DOHH2 (cell line): ENCODE measurements around the gene OR1J4.

Source experiments
- H3F3A ChIP-seq: fragments of 200-600 bp; sonication (generic), shearing (Covaris generic); 2 replicates; pipeline ENCODE4 v1.6.0; 2016; ENCODE audit warnings: antibody characterized with exemption, mild to moderate bottlenecking; ENCODE audit not compliant: control insufficient read depth, insufficient read depth
- H3K27ac ChIP-seq: fragments of 200-600 bp; sonication (generic); 2 replicates; pipeline ENCODE4 v1.5.1; 2014; ENCODE audit warnings: low read depth, mild to moderate bottlenecking, low read length, moderate library complexity
- H3K27me3 ChIP-seq: fragments of 200-600 bp; sonication (generic); 2 replicates; pipeline ENCODE4 v1.6.1; 2014; ENCODE audit warnings: mild to moderate bottlenecking, low read length, mixed read lengths; ENCODE audit not compliant: control insufficient read depth
- H3K36me3 ChIP-seq: fragments of 200-600 bp; sonication (generic); 2 replicates; pipeline ENCODE4 v1.6.1; 2014; ENCODE audit warnings: mild to moderate bottlenecking, low read length, moderate library complexity, mixed read lengths; ENCODE audit not compliant: control insufficient read depth
- H3K4me1 ChIP-seq: fragments of 200-600 bp; sonication (generic); 2 replicates; pipeline ENCODE4 v1.6.1; 2014; ENCODE audit warnings: mild to moderate bottlenecking, low read length, mixed read lengths; ENCODE audit not compliant: control insufficient read depth
- H3K4me2 ChIP-seq: fragments of 200-600 bp; sonication (generic); 2 replicates; pipeline ENCODE4 v1.6.0; 2014; ENCODE audit warnings: mild to moderate bottlenecking, low read length, moderate library complexity
- H3K4me3 ChIP-seq: fragments of 200-600 bp; sonication (generic); 2 replicates; pipeline ENCODE4 v1.5.1; 2014; ENCODE audit warnings: mild to moderate bottlenecking, low read length, mixed read lengths
- H3K79me2 ChIP-seq: fragments of 200-600 bp; sonication (generic); 2 replicates; pipeline ENCODE4 v1.6.1; 2014; ENCODE audit warnings: mild to moderate bottlenecking, low read length, mixed read lengths; ENCODE audit not compliant: control insufficient read depth
- H3K9me2 ChIP-seq: fragments of 200-600 bp; sonication (generic); replicated peaks from 2 replicates; pipeline ENCODE4 v1.6.1; 2014; ENCODE audit warnings: mild to moderate bottlenecking, low read length, mixed read lengths; ENCODE audit not compliant: control insufficient read depth
- H3K9me3 ChIP-seq: fragments of 200-600 bp; sonication (generic); 2 replicates; pipeline ENCODE4 v1.6.1; 2014; ENCODE audit warnings: antibody characterized with exemption, low read length, mixed read lengths; ENCODE audit not compliant: control insufficient read depth, insufficient read depth
- H4K20me1 ChIP-seq: fragments of 200-600 bp; sonication (generic); 2 replicates; pipeline ENCODE4 v1.6.0; 2014; ENCODE audit warnings: low read depth, mild to moderate bottlenecking, antibody characterized with exemption, low read length, moderate library complexity; ENCODE audit not compliant: control insufficient read depth, insufficient read depth
- EZH2phosphoT487 ChIP-seq: fragments of 200-600 bp; sonication (generic); IDR thresholded peaks from 2 replicates; pipeline ENCODE4 v1.6.1; 2017; ENCODE audit warnings: borderline replicate concordance, mild to moderate bottlenecking, antibody characterized with exemption, low read length, moderate library complexity, mixed read lengths
- TF ChIP-seq, protein P1 (sequence below): fragments of 200-600 bp; sonication (generic); IDR thresholded peaks from one replicate; pipeline ENCODE4 v1.5.1; 2014; ENCODE audit warnings: antibody characterized with exemption, mild to moderate bottlenecking, low read depth, low read length; ENCODE audit not compliant: poor library complexity, severe bottlenecking

OR1J4 gene, protein sequence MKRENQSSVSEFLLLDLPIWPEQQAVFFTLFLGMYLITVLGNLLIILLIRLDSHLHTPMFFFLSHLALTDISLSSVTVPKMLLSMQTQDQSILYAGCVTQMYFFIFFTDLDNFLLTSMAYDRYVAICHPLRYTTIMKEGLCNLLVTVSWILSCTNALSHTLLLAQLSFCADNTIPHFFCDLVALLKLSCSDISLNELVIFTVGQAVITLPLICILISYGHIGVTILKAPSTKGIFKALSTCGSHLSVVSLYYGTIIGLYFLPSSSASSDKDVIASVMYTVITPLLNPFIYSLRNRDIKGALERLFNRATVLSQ

GRCh38 chr9:122518841-122519240, at the start of gene OR1J4:
Gene OR1J4 (plus strand): TSS chr9:122519141. CDS start chr9:122519141, 0 bp downstream.
- no peaks in the 10 kb centered on the region for H3K9me3 ChIP-seq
- no peaks in the 10 kb centered on the region for H3F3A ChIP-seq
- H4K20me1 ChIP-seq, result no peaks in the 10 kb centered on the region
- no peaks in the 10 kb centered on the region for H3K9me2 ChIP-seq
- no peak within 1 kb of the TSS for H3K4me3 ChIP-seq
- H3K4me1 ChIP-seq, result no peaks in the 10 kb centered on the region
- H3K36me3 ChIP-seq, result no peaks in the 10 kb centered on the region
- H3K79me2 ChIP-seq, result no peaks in the 10 kb centered on the region
- no peak for TF ChIP-seq EZH2phosphoT487
- TF ChIP-seq, protein P1, sequence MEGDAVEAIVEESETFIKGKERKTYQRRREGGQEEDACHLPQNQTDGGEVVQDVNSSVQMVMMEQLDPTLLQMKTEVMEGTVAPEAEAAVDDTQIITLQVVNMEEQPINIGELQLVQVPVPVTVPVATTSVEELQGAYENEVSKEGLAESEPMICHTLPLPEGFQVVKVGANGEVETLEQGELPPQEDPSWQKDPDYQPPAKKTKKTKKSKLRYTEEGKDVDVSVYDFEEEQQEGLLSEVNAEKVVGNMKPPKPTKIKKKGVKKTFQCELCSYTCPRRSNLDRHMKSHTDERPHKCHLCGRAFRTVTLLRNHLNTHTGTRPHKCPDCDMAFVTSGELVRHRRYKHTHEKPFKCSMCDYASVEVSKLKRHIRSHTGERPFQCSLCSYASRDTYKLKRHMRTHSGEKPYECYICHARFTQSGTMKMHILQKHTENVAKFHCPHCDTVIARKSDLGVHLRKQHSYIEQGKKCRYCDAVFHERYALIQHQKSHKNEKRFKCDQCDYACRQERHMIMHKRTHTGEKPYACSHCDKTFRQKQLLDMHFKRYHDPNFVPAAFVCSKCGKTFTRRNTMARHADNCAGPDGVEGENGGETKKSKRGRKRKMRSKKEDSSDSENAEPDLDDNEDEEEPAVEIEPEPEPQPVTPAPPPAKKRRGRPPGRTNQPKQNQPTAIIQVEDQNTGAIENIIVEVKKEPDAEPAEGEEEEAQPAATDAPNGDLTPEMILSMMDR, result no peak
- no peak within 1 kb of the TSS for H3K4me2 ChIP-seq
- no peak within 1 kb of the TSS for H3K27ac ChIP-seq
- peaks cover 5% of the 10 kb centered on the region; the same call in 1 of the 2 replicates for H3K27me3 ChIP-seq

- no peaks in the 10 kb centered on the region for H3F3A ChIP-seq
- H3K9me2 ChIP-seq, result no peaks in the 10 kb centered on the region
- TF ChIP-seq EZH2phosphoT487, result no peak
- TF ChIP-seq, protein P1, result no peak
- no peaks in the 10 kb centered on the region for H3K4me1 ChIP-seq
- H3K27me3 ChIP-seq, result 0 out of 2 replicates have a peak, but pooled peaks cover 3% of the 10 kb centered on the region
- H3K9me3 ChIP-seq, result no peaks in the 10 kb centered on the region
- no peak overlapping the region for H3K4me2 ChIP-seq
- H3K79me2 ChIP-seq, result no peaks in the 10 kb centered on the region
- no peak overlapping the region for H3K4me3 ChIP-seq
- H4K20me1 ChIP-seq, result no peaks in the 10 kb centered on the region
- no peaks in the 10 kb centered on the region for H3K36me3 ChIP-seq
- no peak overlapping the region for H3K27ac ChIP-seq
Measured at GRCh38 chr9:122474561-122474960, 44.4 kb upstream of the OR1J4 start.

GRCh38 chr9:122475717-122476116, 43.2 kb upstream of the OR1J4 start:
- H3K79me2 ChIP-seq, result no peaks in the 10 kb centered on the region
- H3K9me2 ChIP-seq, result no peaks in the 10 kb centered on the region
- no peak overlapping the region for H3K4me2 ChIP-seq
- no peaks in the 10 kb centered on the region for H3K36me3 ChIP-seq
- no peak overlapping the region for H3K4me3 ChIP-seq
- H3K27me3 ChIP-seq, result 0 out of 2 replicates have a peak, but pooled peaks cover 3% of the 10 kb centered on the region
- no peaks in the 10 kb centered on the region for H3K9me3 ChIP-seq
- TF ChIP-seq, protein P1, result no peak
- no peak for TF ChIP-seq EZH2phosphoT487
- H3F3A ChIP-seq, result no peaks in the 10 kb centered on the region
- H4K20me1 ChIP-seq, result no peaks in the 10 kb centered on the region
- no peaks in the 10 kb centered on the region for H3K4me1 ChIP-seq
- no peak overlapping the region for H3K27ac ChIP-seq
